Bronchial epithelial cell (primary cell): ENCODE results near the gene KATNAL1. TPM values are rescaled to one million over a fixed set of nuclear protein-coding genes. Genes with fewer than 3 reads are reported as not detected.

Experiments
- DNase-seq: peaks from one replicate; pipeline ENCODE4 v3.0.0-alpha.2; 2010; ENCODE audit warnings: low read depth
- FAIRE-seq: peaks from 2 replicates; lab custom pipeline; 2011; peaks lifted over from hg19 to GRCh38; lab: Jason Lieb, UNC
- H3K27me3 ChIP-seq: 2 replicates; pipeline ENCODE4 v1.5.1; 2011; ENCODE audit warnings: low read length; ENCODE audit not compliant: control insufficient read depth, insufficient read depth
- H3K36me3 ChIP-seq: 2 replicates; pipeline ENCODE4 v1.5.1; 2011; ENCODE audit warnings: low read length; ENCODE audit not compliant: control insufficient read depth, insufficient read depth
- H3K4me3 ChIP-seq: 2 replicates; pipeline ENCODE4 v1.5.1; 2011; ENCODE audit warnings: mild to moderate bottlenecking, low read depth, low read length, control low read depth
- CTCF ChIP-seq: IDR thresholded peaks from 2 replicates; pipeline ENCODE4 v1.5.1; 2011; ENCODE audit warnings: mild to moderate bottlenecking, moderate library complexity, low read length, control low read depth, inconsistent platforms; ENCODE audit not compliant: insufficient read depth, severe bottlenecking
- total RNA-seq: library from RNA; depleted of rRNA; stranded (reverse); fragments of >200 nt; gene quantifications from 2 replicates; pipeline ENCODE4 v1.2.1, GENCODE V29; 2014

The KATNAL1 gene
- total RNA-seq, 1 donor from 2014 or later = 5.5 TPM

GRCh38 chr13:30216111-30216510 lies 91.2 kb downstream of the KATNAL1 start:
- FAIRE-seq (no peak), DNase-seq (no peak)
- no peak for TF ChIP-seq CTCF
- H3K4me3 ChIP-seq = no peak overlapping the region
- peaks cover 3% of the 10 kb centered on the region for H3K36me3 ChIP-seq
- H3K27me3 ChIP-seq = no peaks in the 10 kb centered on the region

- DNase-seq (no peak), FAIRE-seq (no peak)
- TF ChIP-seq CTCF = no peak
- Histone ChIP-seq H3K4me3 (no peak overlapping the region), H3K27me3 (no peaks in the 10 kb centered on the region), H3K36me3 (peaks cover 2% of the 10 kb centered on the region)
Observed at GRCh38 chr13:30212256-30212655, 95.1 kb downstream of the KATNAL1 start.

DNA sequence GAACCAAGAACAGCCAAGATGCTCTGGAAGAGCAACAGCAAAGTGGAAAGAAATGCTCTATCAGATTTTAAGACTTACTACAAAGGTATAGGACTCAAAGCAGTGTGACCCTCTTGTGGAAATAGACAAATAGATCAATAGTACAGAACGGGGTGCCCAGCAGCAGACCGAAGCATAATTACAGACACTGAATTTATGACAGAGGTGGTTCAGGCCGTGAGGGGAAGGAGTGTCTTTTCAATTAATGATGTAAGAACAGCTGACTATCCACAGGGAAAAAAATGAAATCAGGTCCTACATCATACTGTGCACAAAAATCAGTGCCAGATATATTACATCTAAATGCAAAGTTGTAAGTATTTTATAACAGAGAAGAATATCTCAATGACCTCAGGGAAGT lies 95.6 kb downstream of the KATNAL1 start:
- no peak for FAIRE-seq

DNA sequence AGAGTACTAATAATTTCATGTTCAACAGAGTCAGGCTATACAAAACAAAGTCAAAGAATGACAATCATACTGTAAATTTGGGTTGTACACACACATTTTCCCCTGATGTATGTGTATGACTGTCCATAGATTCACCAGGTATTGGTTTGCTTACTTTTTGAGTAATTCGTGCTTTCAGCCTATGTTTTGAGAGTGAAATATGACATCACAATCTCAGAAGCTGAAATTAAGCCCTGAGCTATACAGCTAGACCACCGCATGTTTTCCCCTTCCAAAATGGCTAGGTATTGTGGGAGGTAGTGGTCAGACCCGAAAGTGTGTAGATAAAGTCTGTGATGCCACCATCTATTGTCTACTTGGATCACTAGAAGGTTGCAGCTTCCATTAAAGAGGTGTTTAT lies 102.8 kb downstream of the KATNAL1 start:
- no peak overlapping the region for H3K4me3 ChIP-seq

More for the DNA sequence above, 95.6 kb downstream of the KATNAL1 start:
- no peak for DNase-seq
- Histone ChIP-seq H3K36me3 (peaks cover 2% of the 10 kb centered on the region), H3K4me3 (no peak overlapping the region), H3K27me3 (no peaks in the 10 kb centered on the region)
- TF ChIP-seq CTCF = no peak

DNA sequence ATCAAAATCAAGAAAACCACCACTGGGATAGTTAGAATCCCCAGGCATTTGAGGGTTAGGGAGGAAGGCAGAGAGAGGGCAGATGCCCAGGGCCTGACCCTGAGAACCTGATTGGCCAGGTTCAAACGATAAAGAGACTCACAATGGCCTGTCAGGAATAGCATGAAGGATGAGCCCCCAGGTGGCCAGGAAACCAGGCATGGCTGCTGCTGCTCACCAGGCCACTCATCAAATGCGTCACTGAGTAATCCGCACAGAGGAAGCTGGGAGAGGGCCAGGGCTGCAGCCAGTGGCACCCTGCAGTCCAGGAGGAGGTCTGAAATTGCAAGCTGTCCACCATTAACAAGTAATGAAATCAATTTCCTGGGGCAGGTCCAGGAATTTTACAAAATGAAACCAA lies 111.3 kb downstream of the KATNAL1 start:
- no peak for TF ChIP-seq CTCF
- FAIRE-seq (no peak), DNase-seq (no peak)
- Histone ChIP-seq H3K27me3 (no peaks in the 10 kb centered on the region), H3K36me3 (no peaks in the 10 kb centered on the region), H3K4me3 (no peak overlapping the region)

More for the DNA sequence above, 102.8 kb downstream of the KATNAL1 start:
- H3K27me3 ChIP-seq = no peaks in the 10 kb centered on the region
- DNase-seq = no peak
- H3K36me3 ChIP-seq = no peaks in the 10 kb centered on the region
- FAIRE-seq = no peak
- no peak for TF ChIP-seq CTCF

GRCh38 chr13:30194906-30195305 lies 112.4 kb downstream of the KATNAL1 start:
- no peaks in the 10 kb centered on the region for H3K36me3 ChIP-seq
- TF ChIP-seq CTCF = no peak
- no peak for DNase-seq
- H3K4me3 ChIP-seq = no peak overlapping the region
- no peaks in the 10 kb centered on the region for H3K27me3 ChIP-seq
- no peak for FAIRE-seq
